Measurements from ENCODE around the gene LGR6. TPM values are rescaled to one million over a fixed set of nuclear protein-coding genes. Genes with fewer than 3 reads are reported as not detected.

The LGR6 gene
- total and polyA plus RNA-seq, 10 of the 15 experiments (the other 5 are each of a cell fraction or from before 2014, with no cell fraction given), result not detected

GRCh38 chr1:202153284-202153683 is 40.3 kb upstream of the LGR6 start:
- H3K4me3 ChIP-seq, result no peak overlapping the region
- 98% methylated on average over 4 of the region's 4 CpGs for WGBS (ENCODE audit: insufficient coverage, insufficient replicate concordance, low lambda C conversion rate, missing lambda C conversion rate)
- peaks cover 32 to 37% of the 10 kb centered on the region in 2 experiments; a peak in 3 of 4 replicates for H3K36me3 ChIP-seq (ENCODE audit: control insufficient read depth in 2 of 2, insufficient read depth in 2 of 2, low read length in 1 of 2)
- H3K9ac ChIP-seq (ENCODE audit: control insufficient read depth, insufficient read depth, low read length), result no peak overlapping the region
- in situ Hi-C loops (cut with MboI), result no loop called here
- FAIRE-seq (no peak), DNase-seq (ENCODE audit: low read depth, low spot score) (no peak), ATAC-seq (no peak)
- H3K27ac ChIP-seq (ENCODE audit: control insufficient read depth, insufficient read depth), result no peak overlapping the region
- POLR2A ChIA-PET, result no interaction called here
- SMC1A ChIA-PET (ENCODE audit: uncharacterized antibody, unreplicated experiment), result interaction anchor here (1.5 kb wide), 1 partner anchor 19 kb away, joined by 3 read pairs; no protein-coding TSS in a partner anchor
- BruUV-seq (replicated peaks), result no TSS peak
- H2AFZ ChIP-seq (ENCODE audit: control insufficient read depth, low read depth, low read length), result no peak overlapping the region
- H3K4me2 ChIP-seq (ENCODE audit: control insufficient read depth, insufficient read depth), result no peak overlapping the region
- no peak for TF ChIP-seq ZNF274 (IDR thresholded peaks at IDR 0.05; ENCODE audit: insufficient read depth, insufficient read length)
- TF ChIP-seq IKZF1 (conservative IDR thresholded peaks at IDR 0.05), result no peak
- TF ChIP-seq KDM1A (IDR thresholded peaks at IDR 0.05; ENCODE audit: borderline replicate concordance), result no peak
- TF ChIP-seq MTA2 (IDR thresholded peaks at IDR 0.05; ENCODE audit: low read depth), result no peak
- TF ChIP-seq NFYA (IDR thresholded peaks at IDR 0.05; ENCODE audit: borderline replicate concordance, low read depth, low read length), result no peak
- TF ChIP-seq CREB1 (IDR thresholded peaks at IDR 0.05; ENCODE audit: low read depth), result no peak
- no peak for TF ChIP-seq NR2F1 (conservative IDR thresholded peaks at IDR 0.05)
- no peaks in the 10 kb centered on the region for H4K20me1 ChIP-seq (ENCODE audit: control insufficient read depth, insufficient read depth)
- intact Hi-C loops (cut with micrococcal nuclease; ENCODE audit: unreplicated experiment), result no loop called here
- no peaks in the 10 kb centered on the region for H3K9me3 ChIP-seq (replicated peaks; ENCODE audit: control insufficient read depth, insufficient read depth, low read length)
- RAD21 ChIA-PET (ENCODE audit: unreplicated experiment), result no interaction called here
- peaks cover 3% of the 10 kb centered on the region for H3K79me2 ChIP-seq (ENCODE audit: control insufficient read depth, insufficient read depth, low read length)
- H3K4me1 ChIP-seq (ENCODE audit: control insufficient read depth, insufficient read depth, low read length), result peaks cover 7% of the 10 kb centered on the region; the same call in 1 of the 2 replicates
- no peaks in the 10 kb centered on the region for H3K27me3 ChIP-seq (replicated peaks in 1 of 2; ENCODE audit: control insufficient read depth in 2 of 2, insufficient read depth in 2 of 2, low read length in 1 of 2)
- CTCF ChIA-PET, result interaction anchor here (3.4 to 5.1 kb wide), 5 partner anchors 11 to 40 kb away, joined by 20 to 126 read pairs (median 26); partner anchors contain the start of gene LGR6

- ChIA-PET SMC1A (ENCODE audit: uncharacterized antibody, unreplicated experiment) (interaction anchor here (0.8 to 2.7 kb wide), 16 partner anchors 9 to 565 kb away, joined by 3 to 21 read pairs (median 6); no protein-coding TSS in a partner anchor), RAD21 (ENCODE audit: unreplicated experiment) (interaction anchor here (0.7 to 2.7 kb wide), 16 partner anchors 9 to 565 kb away, joined by 3 to 27 read pairs (median 4); partner anchors contain the start of genes ELF3, LGR6 and PPP1R12B), POLR2A (interaction anchor here (1.1 to 2.3 kb wide), 4 partner anchors 9 to 32 kb away, joined by 4 to 9 read pairs (median 5); no protein-coding TSS in a partner anchor), CTCF (interaction anchor here (0.7 to 5.1 kb wide), 23 partner anchors 8 to 259 kb away, joined by 3 to 126 read pairs (median 5); partner anchors contain the start of genes ARL8A, ELF3, LGR6 and UBE2T)
- in situ Hi-C loops (cut with MboI) (no loop called here), intact Hi-C loops (cut with micrococcal nuclease; ENCODE audit: unreplicated experiment) (no loop called here)
- Histone ChIP-seq H3K4me2 (ENCODE audit: control insufficient read depth, insufficient read depth) (no peak overlapping the region), H3K9ac (ENCODE audit: control insufficient read depth, insufficient read depth, low read length) (no peak overlapping the region), H4K20me1 (ENCODE audit: control insufficient read depth, insufficient read depth) (no peaks in the 10 kb centered on the region), H3K9me3 (replicated peaks; ENCODE audit: control insufficient read depth, insufficient read depth, low read length) (no peaks in the 10 kb centered on the region), H3K4me3 (no peak overlapping the region), H3K79me2 (ENCODE audit: control insufficient read depth, insufficient read depth, low read length) (peaks cover 13% of the 10 kb centered on the region), H3K27me3 (replicated peaks in 1 of 2; ENCODE audit: control insufficient read depth in 2 of 2, insufficient read depth in 2 of 2, low read length in 1 of 2) (no peaks in the 10 kb centered on the region), H2AFZ (ENCODE audit: control insufficient read depth, low read depth, low read length) (no peak overlapping the region), H3K36me3 (ENCODE audit: control insufficient read depth in 2 of 2, insufficient read depth in 2 of 2, low read length in 1 of 2) (peaks cover 28 to 34% of the 10 kb centered on the region in 2 experiments; a peak in 3 of 4 replicates), H3K27ac (ENCODE audit: control insufficient read depth, insufficient read depth) (no peak overlapping the region), H3K4me1 (ENCODE audit: control insufficient read depth, insufficient read depth, low read length) (peaks cover 13% of the 10 kb centered on the region)
- ATAC-seq (no peak), FAIRE-seq (no peak), DNase-seq (ENCODE audit: low read depth, low spot score) (no peak)
- 93% methylated on average over 10 of the region's 10 CpGs for WGBS (ENCODE audit: insufficient coverage, insufficient replicate concordance, low lambda C conversion rate, missing lambda C conversion rate)
- no TSS peak for BruUV-seq (replicated peaks)
- no peak for TF ChIP-seq CBFB (IDR thresholded peaks at IDR 0.05; ENCODE audit: low read depth)
- TF ChIP-seq HSF1 (IDR thresholded peaks at IDR 0.05; ENCODE audit: low read depth, low read length), result no peak
- TF ChIP-seq SMAD5 (IDR thresholded peaks at IDR 0.05; ENCODE audit: low read depth), result no peak
- TF ChIP-seq ZNF217 (IDR thresholded peaks at IDR 0.05), result no peak
These were observed 39.3 kb upstream of the LGR6 start for GRCh38 chr1:202154148-202154765.
